IPS DF 6.9 (cell line): Measurements from ENCODE around the gene SLC39A5.
"Not testable (repeated sequence)": the region's sequence is repeated elsewhere in the genome, so short reads cannot be mapped to it uniquely, and the experiment has no call there.

Experiments used
- DNase-seq: peaks from one replicate; pipeline ENCODE4 v3.0.0-alpha.2; 2013; ENCODE audit warnings: low read depth, low spot score
- H3K27ac ChIP-seq: one replicate; pipeline ENCODE4 v1.5.1; 2013; ENCODE audit warnings: low read length, control low read depth
- H3K27me3 ChIP-seq: 2 replicates; pipeline ENCODE4 v1.6.1; 2013; ENCODE audit warnings: mild to moderate bottlenecking, low read length; ENCODE audit not compliant: control insufficient read depth, insufficient read depth
- H3K36me3 ChIP-seq: 2 replicates; pipeline ENCODE4 v1.6.1; 2013; ENCODE audit warnings: low read length; ENCODE audit not compliant: control insufficient read depth, insufficient read depth
- H3K4me1 ChIP-seq: 2 replicates; pipeline ENCODE4 v1.6.1; 2013; ENCODE audit warnings: low read length; ENCODE audit not compliant: control insufficient read depth, insufficient read depth
- H3K4me3 ChIP-seq: 2 replicates; pipeline ENCODE4 v1.5.1; 2013; ENCODE audit warnings: mild to moderate bottlenecking, low read length
- H3K9me3 ChIP-seq: 2 replicates; pipeline ENCODE4 v1.6.1; 2013; ENCODE audit warnings: low read length, inconsistent platforms; ENCODE audit not compliant: control insufficient read depth, insufficient read depth
- WGBS: extraction: QIAGEN DNeasy Blood & Tissue Kit; methylation state at CpG from one replicate; pipeline ENCODE4 v1.1.7; 2013; ENCODE audit warnings: mixed read lengths, missing lambda C conversion rate; ENCODE audit not compliant: insufficient read length, insufficient coverage; 5-methylcytosine and 5-hydroxymethylcytosine counted together

The SLC39A5 gene

DNA sequence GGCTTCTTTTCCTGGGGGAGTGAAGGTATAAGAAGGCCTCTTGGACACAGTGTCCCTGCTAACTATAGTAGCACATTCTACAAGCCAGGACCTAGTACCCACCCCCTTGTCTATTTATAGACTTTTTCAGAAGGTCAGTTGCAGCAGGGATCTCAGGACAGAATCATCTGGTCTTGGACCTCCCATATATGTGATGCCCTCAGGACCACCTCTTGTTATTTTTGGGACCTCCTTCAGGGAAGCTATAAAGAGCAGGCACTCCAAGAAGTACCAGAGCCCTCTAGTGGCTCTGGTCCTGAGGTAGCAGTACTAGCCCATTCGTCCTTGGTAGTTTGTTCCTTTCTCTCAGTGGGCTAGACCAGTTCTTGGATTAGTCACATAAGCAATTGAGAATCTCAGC, 41.2 kb downstream of the SLC39A5 start:
- DNase-seq = no peak
- Histone ChIP-seq H3K27me3 (no peaks in the 10 kb centered on the region), H3K9me3 (no peaks in the 10 kb centered on the region; the same call in 1 of the 2 replicates), H3K27ac (no peak overlapping the region), H3K4me3 (no peak overlapping the region), H3K36me3 (peaks cover 22% of the 10 kb centered on the region), H3K4me1 (no peaks in the 10 kb centered on the region)
- no CpG with 5 or more reads among the region's 1 CpG for WGBS

DNA sequence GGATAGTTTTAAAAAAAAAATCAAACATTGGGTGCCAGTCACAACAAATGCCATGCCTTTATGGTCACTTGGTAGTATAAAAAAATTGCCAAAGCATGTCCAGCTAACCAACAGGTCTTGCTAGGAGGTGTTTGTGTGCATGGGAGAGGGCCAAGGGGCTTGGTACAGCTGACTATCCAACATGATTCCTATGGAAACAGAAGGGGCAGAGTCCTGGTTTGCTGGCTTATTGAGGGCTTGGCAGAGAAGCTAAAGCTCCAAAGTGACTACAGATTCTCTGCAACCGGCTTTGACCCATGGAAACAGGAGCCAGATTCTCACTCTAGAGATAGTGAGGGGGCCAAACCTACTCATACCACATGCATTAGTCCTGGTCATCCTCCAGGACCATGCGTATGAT, 42.6 kb downstream of the SLC39A5 start:
- H3K36me3 ChIP-seq = peaks cover 22% of the 10 kb centered on the region
- WGBS = no CpG with 5 or more reads among the region's 2 CpGs
- H3K27me3 ChIP-seq, H3K4me3 ChIP-seq, H3K9me3 ChIP-seq, DNase-seq, H3K27ac ChIP-seq, H3K4me1 ChIP-seq: not testable (repeated sequence)

DNA sequence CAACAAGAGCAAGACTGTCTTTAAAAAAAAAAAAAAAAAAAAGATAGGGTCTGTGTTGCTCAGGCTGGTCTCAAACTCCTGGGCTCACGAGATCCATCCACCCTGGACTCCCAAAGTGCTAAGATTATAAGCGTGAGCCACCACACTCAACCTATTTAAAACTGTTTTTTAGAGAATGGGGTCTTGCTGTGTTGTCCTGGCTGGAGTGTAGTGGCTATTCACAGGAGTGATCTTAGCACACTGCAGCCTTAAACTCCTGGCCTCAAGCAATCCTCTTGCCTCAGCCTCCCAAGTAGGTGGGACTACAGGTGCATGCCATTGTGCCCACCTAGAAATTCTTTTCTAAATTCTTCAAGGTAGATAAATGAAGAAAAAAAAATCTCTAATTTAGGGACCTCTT, 44.4 kb downstream of the SLC39A5 start:
- no peaks in the 10 kb centered on the region for H3K27me3 ChIP-seq
- DNase-seq = no peak
- H3K4me3 ChIP-seq = no peak overlapping the region
- peaks cover 20% of the 10 kb centered on the region for H3K36me3 ChIP-seq
- H3K27ac ChIP-seq = no peak overlapping the region
- H3K4me1 ChIP-seq = no peaks in the 10 kb centered on the region
- WGBS = no CpG with 5 or more reads among the region's 2 CpGs
- no peaks in the 10 kb centered on the region; the same call in 1 of the 2 replicates for H3K9me3 ChIP-seq

DNA sequence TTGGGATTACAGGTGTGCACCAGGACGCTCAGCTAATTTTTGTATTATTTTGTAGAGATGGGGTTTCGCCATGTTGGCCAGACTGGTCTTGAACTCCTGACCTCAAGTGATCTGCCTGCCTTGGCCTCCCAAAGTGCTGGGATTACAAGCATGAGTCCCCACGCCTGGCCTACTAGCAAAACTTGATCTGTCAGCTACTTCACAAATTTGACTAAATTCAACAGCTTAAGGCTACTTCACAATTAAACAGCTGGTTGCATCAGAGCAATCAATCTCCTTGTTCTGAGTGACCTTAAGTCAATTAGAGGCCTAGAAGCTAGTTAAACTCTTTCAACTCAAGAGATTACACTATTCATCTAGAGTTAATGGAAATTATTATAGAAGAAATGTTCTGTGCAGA, 49.1 kb downstream of the SLC39A5 start:
- Histone ChIP-seq H3K4me1 (no peaks in the 10 kb centered on the region), H3K36me3 (peaks cover 29% of the 10 kb centered on the region)

DNA sequence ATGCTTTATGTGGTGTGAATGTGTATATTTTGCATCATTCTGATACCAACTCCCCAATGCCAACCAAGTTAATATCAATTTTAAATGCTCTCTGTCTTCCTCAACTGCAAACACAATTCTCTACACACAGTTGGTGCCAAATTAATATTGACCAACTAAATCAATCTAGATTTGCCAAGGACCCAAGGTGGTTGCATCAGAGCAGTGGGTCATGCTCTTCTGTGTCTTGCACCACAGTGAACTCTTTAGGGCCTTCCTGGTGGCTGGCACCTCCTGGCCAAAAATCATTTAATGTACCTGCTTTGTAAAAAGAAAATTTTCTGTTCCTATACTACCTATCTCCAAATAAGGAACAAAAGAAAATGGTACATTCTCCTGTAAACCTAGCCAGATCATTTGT, 51.0 kb downstream of the SLC39A5 start:
- Histone ChIP-seq H3K27me3 (no peaks in the 10 kb centered on the region), H3K4me1 (no peaks in the 10 kb centered on the region), H3K4me3 (no peak overlapping the region), H3K27ac (no peak overlapping the region), H3K9me3 (no peaks in the 10 kb centered on the region), H3K36me3 (peaks cover 16% of the 10 kb centered on the region)
- no peak for DNase-seq

More for the DNA sequence above, 49.1 kb downstream of the SLC39A5 start:
- Histone ChIP-seq H3K27ac (no peak overlapping the region), H3K9me3 (no peaks in the 10 kb centered on the region; the same call in 1 of the 2 replicates), H3K27me3 (no peaks in the 10 kb centered on the region), H3K4me3 (no peak overlapping the region)
- WGBS = no CpG with 5 or more reads among the region's 3 CpGs
- no peak for DNase-seq

DNA sequence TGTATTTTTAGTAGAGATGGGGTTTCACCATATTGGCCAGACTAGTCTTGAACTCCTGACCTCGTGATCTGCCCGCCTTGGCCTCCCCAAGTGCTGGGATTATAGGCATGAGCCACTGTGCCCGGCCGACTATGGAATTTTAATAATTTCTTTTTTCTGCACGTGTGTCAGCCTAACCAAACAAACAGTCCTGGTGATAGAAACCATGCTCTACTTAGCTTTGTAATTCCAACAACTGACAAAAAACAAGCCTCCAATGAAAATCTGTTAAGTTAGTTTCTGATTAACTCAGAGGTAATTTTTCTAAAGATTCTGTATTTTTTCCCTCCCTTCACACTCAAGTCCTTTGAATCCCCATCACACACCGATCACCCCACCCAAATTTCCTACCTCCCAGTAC, 52.2 kb downstream of the SLC39A5 start:
- Histone ChIP-seq H3K36me3 (peaks cover 14% of the 10 kb centered on the region; the same call in 1 of the 2 replicates), H3K27ac (no peak overlapping the region), H3K4me3 (no peak overlapping the region), H3K4me1 (no peaks in the 10 kb centered on the region), H3K27me3 (no peaks in the 10 kb centered on the region), H3K9me3 (no peaks in the 10 kb centered on the region)
- WGBS = 100% methylated on average over 1 of the region's 6 CpGs
- DNase-seq = no peak

DNA sequence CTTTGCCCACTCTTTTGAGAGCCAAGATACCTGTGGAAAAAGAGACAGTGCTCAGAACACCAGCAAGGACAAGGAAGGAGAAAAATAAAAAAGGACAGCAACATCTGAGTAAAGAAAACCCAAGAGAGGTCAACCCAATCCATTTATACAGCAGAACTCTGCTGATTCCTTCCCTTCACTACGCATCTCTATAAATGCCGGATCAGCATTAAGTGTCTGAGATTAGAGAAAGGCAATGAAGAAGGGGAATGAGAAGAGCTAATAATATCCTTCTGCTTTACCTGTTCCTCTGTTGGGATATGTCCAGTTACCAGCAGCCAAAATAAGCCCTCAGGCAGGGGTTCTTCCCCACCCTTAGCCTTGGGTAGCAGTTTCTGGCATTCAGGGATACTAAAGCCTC, 52.7 kb downstream of the SLC39A5 start:
- no peak for DNase-seq
- WGBS = no CpG with 5 or more reads among the region's 2 CpGs
- Histone ChIP-seq H3K27ac (no peak overlapping the region), H3K4me3 (no peak overlapping the region), H3K4me1 (no peaks in the 10 kb centered on the region), H3K27me3 (no peaks in the 10 kb centered on the region), H3K36me3 (peaks cover 14% of the 10 kb centered on the region; the same call in 1 of the 2 replicates), H3K9me3 (no peaks in the 10 kb centered on the region)

DNA sequence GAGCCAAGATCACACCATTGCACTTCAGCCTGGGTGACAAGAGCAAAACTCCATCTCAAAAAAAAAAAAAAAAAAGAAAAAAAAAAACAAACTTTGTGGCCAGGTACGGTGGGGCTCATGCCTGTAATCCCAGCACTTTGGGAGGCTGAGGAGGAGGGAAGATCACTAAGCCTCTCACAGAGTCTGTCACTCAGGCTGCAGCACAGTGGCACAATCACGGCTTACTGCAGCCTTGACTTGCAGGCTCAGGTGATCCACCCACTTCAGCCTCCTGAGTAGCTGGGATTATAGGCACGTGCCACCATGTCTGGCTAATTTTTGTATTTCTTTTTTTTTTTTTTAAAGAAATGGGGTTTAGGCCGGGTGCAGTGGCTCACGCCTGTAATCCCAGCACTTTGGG, 54.4 kb downstream of the SLC39A5 start:
- H3K4me1 ChIP-seq, H3K27ac ChIP-seq, H3K27me3 ChIP-seq, H3K4me3 ChIP-seq, DNase-seq, H3K9me3 ChIP-seq: not testable (repeated sequence)
- WGBS = no CpG with 5 or more reads among the region's 5 CpGs
- peaks cover 14% of the 10 kb centered on the region; the same call in 1 of the 2 replicates for H3K36me3 ChIP-seq

DNA sequence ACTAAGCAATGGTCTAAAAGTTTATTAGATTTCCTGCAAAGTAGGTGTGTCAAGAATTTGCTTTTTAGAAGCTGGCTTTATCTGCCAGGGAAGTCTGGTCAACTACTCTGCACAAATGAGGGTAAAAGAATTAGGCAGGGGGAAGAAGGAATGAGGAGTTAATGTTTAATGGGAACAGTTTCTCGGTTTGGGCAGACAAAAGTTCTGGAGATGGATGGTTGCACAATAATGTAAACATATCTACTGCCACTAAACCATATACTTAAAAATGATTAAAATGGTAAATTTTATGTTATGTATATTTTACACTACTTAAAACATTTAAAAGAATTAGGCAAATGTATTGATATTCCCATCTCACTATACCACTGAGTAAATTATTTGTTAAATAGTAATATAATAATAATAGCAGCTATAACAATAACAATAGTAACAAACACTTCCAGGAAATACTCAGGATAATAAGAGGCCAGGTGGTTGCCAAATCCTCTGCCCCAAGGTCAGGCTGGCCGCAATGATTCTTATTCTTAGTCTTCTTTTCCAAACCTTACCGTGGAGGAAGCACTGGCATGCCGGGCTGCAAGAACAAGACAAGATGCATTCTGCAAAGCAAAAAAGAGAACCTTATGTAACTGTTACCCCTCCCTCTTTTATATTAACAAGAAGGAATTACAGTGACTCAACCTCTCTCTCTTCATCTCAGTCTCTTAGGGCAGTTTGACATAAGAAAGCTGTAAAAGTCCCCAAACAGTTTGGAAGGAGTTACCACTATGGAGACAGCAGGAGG, 56.4 kb downstream of the SLC39A5 start:
- Histone ChIP-seq H3K9me3 (no peaks in the 10 kb centered on the region), H3K27me3 (no peaks in the 10 kb centered on the region), H3K27ac (no peak overlapping the region), H3K4me3 (no peak overlapping the region), H3K36me3 (peaks cover 11% of the 10 kb centered on the region; the same call in 1 of the 2 replicates), H3K4me1 (no peaks in the 10 kb centered on the region)
- WGBS = no CpG with 5 or more reads among the region's 4 CpGs
- no peak for DNase-seq
